Mucosa of stomach (tissue), 1 donor: ENCODE measurements around the gene PSAT1.

Experiments
- H3K27me3 ChIP-seq: one replicate; pipeline ENCODE4 v1.7.0; 2013; ENCODE audit warnings: mild to moderate bottlenecking, low read length; ENCODE audit not compliant: control insufficient read depth, insufficient read depth
- H3K36me3 ChIP-seq: one replicate; pipeline ENCODE4 v1.7.0; 2013; ENCODE audit warnings: low read length; ENCODE audit not compliant: control insufficient read depth, insufficient read depth
- H3K4me1 ChIP-seq: one replicate; pipeline ENCODE4 v1.7.0; 2013; ENCODE audit warnings: mild to moderate bottlenecking, low read length; ENCODE audit not compliant: control insufficient read depth, insufficient read depth
- H3K4me3 ChIP-seq: one replicate; pipeline ENCODE4 v1.7.0; 2013; ENCODE audit warnings: low read length
- H3K9ac ChIP-seq: one replicate; pipeline ENCODE4 v1.7.0; 2013; ENCODE audit warnings: mild to moderate bottlenecking, low read length, moderate library complexity
- H3K9me3 ChIP-seq: one replicate; pipeline ENCODE4 v1.7.0; 2013; ENCODE audit warnings: mild to moderate bottlenecking, low read length, moderate library complexity; ENCODE audit not compliant: control insufficient read depth
- donor health status: Pancreatic carcinoma.

Gene PSAT1

GRCh38 chr9:78324068-78324650 is 27.2 kb downstream of the PSAT1 start:
- no peaks in the 10 kb centered on the region for H3K9me3 ChIP-seq
- H3K4me3 ChIP-seq: no peak overlapping the region
- no peaks in the 10 kb centered on the region for H3K36me3 ChIP-seq
- no peaks in the 10 kb centered on the region for H3K4me1 ChIP-seq
- no peak overlapping the region for H3K9ac ChIP-seq
- H3K27me3 ChIP-seq: no peaks in the 10 kb centered on the region

GRCh38 chr9:78324682-78325081 is 27.8 kb downstream of the PSAT1 start:
- no peaks in the 10 kb centered on the region for H3K4me1 ChIP-seq
- no peak overlapping the region for H3K9ac ChIP-seq
- H3K4me3 ChIP-seq: no peak overlapping the region
- H3K9me3 ChIP-seq: no peaks in the 10 kb centered on the region
- no peaks in the 10 kb centered on the region for H3K27me3 ChIP-seq
- no peaks in the 10 kb centered on the region for H3K36me3 ChIP-seq

GRCh38 chr9:78325343-78325742 is 28.4 kb downstream of the PSAT1 start:
- H3K9me3 ChIP-seq: no peaks in the 10 kb centered on the region
- H3K9ac ChIP-seq: no peak overlapping the region
- H3K36me3 ChIP-seq: no peaks in the 10 kb centered on the region
- H3K4me1 ChIP-seq: no peaks in the 10 kb centered on the region
- no peaks in the 10 kb centered on the region for H3K27me3 ChIP-seq
- H3K4me3 ChIP-seq: no peak overlapping the region

GRCh38 chr9:78325846-78326360 is 29.0 kb downstream of the PSAT1 start:
- H3K27me3 ChIP-seq: no peaks in the 10 kb centered on the region
- no peak overlapping the region for H3K4me3 ChIP-seq
- H3K9me3 ChIP-seq: no peaks in the 10 kb centered on the region
- no peak overlapping the region for H3K9ac ChIP-seq
- no peaks in the 10 kb centered on the region for H3K4me1 ChIP-seq
- no peaks in the 10 kb centered on the region for H3K36me3 ChIP-seq

- no peak overlapping the region for H3K4me3 ChIP-seq
- no peaks in the 10 kb centered on the region for H3K9me3 ChIP-seq
- no peak overlapping the region for H3K9ac ChIP-seq
- H3K4me1 ChIP-seq: no peaks in the 10 kb centered on the region
- no peaks in the 10 kb centered on the region for H3K27me3 ChIP-seq
- H3K36me3 ChIP-seq: no peaks in the 10 kb centered on the region
Observed at GRCh38 chr9:78326564-78326963, 29.6 kb downstream of the PSAT1 start.

GRCh38 chr9:78332381-78332780 is 35.5 kb downstream of the PSAT1 start:
- H3K36me3 ChIP-seq: no peaks in the 10 kb centered on the region
- no peaks in the 10 kb centered on the region for H3K9me3 ChIP-seq
- no peak overlapping the region for H3K4me3 ChIP-seq
- H3K9ac ChIP-seq: no peak overlapping the region
- H3K4me1 ChIP-seq: no peaks in the 10 kb centered on the region
- H3K27me3 ChIP-seq: no peaks in the 10 kb centered on the region

- Histone ChIP-seq H3K36me3 (no peaks in the 10 kb centered on the region), H3K4me3 (no peak overlapping the region), H3K27me3 (no peaks in the 10 kb centered on the region), H3K9me3 (no peaks in the 10 kb centered on the region), H3K4me1 (no peaks in the 10 kb centered on the region), H3K9ac (no peak overlapping the region)
Observed at GRCh38 chr9:78348848-78349247, 51.9 kb downstream of the PSAT1 start.

- Histone ChIP-seq H3K36me3 (no peaks in the 10 kb centered on the region), H3K27me3 (no peaks in the 10 kb centered on the region), H3K9me3 (no peaks in the 10 kb centered on the region), H3K4me1 (no peaks in the 10 kb centered on the region), H3K4me3 (no peak overlapping the region), H3K9ac (no peak overlapping the region)
Observed at GRCh38 chr9:78351816-78352215, 54.9 kb downstream of the PSAT1 start.

GRCh38 chr9:78354324-78354973 is 57.5 kb downstream of the PSAT1 start:
- Histone ChIP-seq H3K9ac (no peak overlapping the region), H3K27me3 (no peaks in the 10 kb centered on the region), H3K36me3 (no peaks in the 10 kb centered on the region), H3K9me3 (no peaks in the 10 kb centered on the region), H3K4me3 (no peak overlapping the region), H3K4me1 (no peaks in the 10 kb centered on the region)

- H3K27me3 ChIP-seq: no peaks in the 10 kb centered on the region
- H3K36me3 ChIP-seq: no peaks in the 10 kb centered on the region
- no peaks in the 10 kb centered on the region for H3K4me1 ChIP-seq
- no peak overlapping the region for H3K9ac ChIP-seq
- no peak overlapping the region for H3K4me3 ChIP-seq
- no peaks in the 10 kb centered on the region for H3K9me3 ChIP-seq
Observed at GRCh38 chr9:78354989-78355388, 58.1 kb downstream of the PSAT1 start.

GRCh38 chr9:78356634-78357033 is 59.7 kb downstream of the PSAT1 start:
- H3K27me3 ChIP-seq: no peaks in the 10 kb centered on the region
- no peak overlapping the region for H3K4me3 ChIP-seq
- H3K4me1 ChIP-seq: no peaks in the 10 kb centered on the region
- H3K9me3 ChIP-seq: no peaks in the 10 kb centered on the region
- no peak overlapping the region for H3K9ac ChIP-seq
- no peaks in the 10 kb centered on the region for H3K36me3 ChIP-seq

GRCh38 chr9:78357165-78357873 is 60.4 kb downstream of the PSAT1 start:
- Histone ChIP-seq H3K36me3 (no peaks in the 10 kb centered on the region), H3K27me3 (no peaks in the 10 kb centered on the region), H3K9ac (no peak overlapping the region), H3K4me3 (no peak overlapping the region), H3K4me1 (no peaks in the 10 kb centered on the region), H3K9me3 (no peaks in the 10 kb centered on the region)
